OCI-LY7 (cell line): Measurements from ENCODE around the gene THAP12. TPM values are rescaled to one million over a fixed set of nuclear protein-coding genes. Genes with fewer than 3 reads are reported as not detected.

ENCODE experiments used
- BruUV-seq: library from RNA; stranded (reverse); fragments of 400-500 nt; replicated peaks from 2 replicates; lab custom pipeline; 2021; lab: Mats Ljungman, UMichigan
- CTCF ChIA-PET: fragments of 300-600 bp; sonication (Branson Sonifier 250); formaldehyde crosslinking; loops from one replicate; lab custom pipeline; 2022; ENCODE audit warnings: antibody characterized with exemption; ENCODE audit not compliant: unreplicated experiment; lab: Charles Lee
- POLR2A ChIA-PET: fragments of 300-600 bp; sonication (Branson Sonifier 250); formaldehyde crosslinking; loops from one replicate; lab custom pipeline; 2022; ENCODE audit warnings: antibody characterized with exemption; lab: Charles Lee
- DNase-seq: peaks from one replicate; pipeline ENCODE4 v3.0.0-alpha.2; 2015; ENCODE audit warnings: low spot score
- H2AFZ ChIP-seq: fragments of 200-600 bp; sonication (generic), shearing (Covaris generic); 2 replicates; pipeline ENCODE4 v1.6.1; 2014; ENCODE audit warnings: mild to moderate bottlenecking, antibody characterized with exemption, low read length, moderate library complexity
- H3K27ac ChIP-seq: fragments of 200-600 bp; sonication (generic); 2 replicates; pipeline ENCODE4 v1.5.1; 2014; ENCODE audit warnings: mixed run types, low read depth, mild to moderate bottlenecking, moderate library complexity, low read length, inconsistent platforms; ENCODE audit not compliant: poor library complexity, severe bottlenecking
- H3K36me3 ChIP-seq: fragments of 200-600 bp; sonication (generic); 2 replicates; pipeline ENCODE4 v1.6.1; 2014; ENCODE audit warnings: mild to moderate bottlenecking, antibody characterized with exemption, low read length, moderate library complexity, mixed read lengths; ENCODE audit not compliant: insufficient read depth
- H3K4me1 ChIP-seq: fragments of 200-600 bp; sonication (generic); 2 replicates; pipeline ENCODE4 v1.5.1; 2014; ENCODE audit warnings: mild to moderate bottlenecking, low read length; ENCODE audit not compliant: insufficient read depth, poor library complexity, severe bottlenecking
- H3K4me2 ChIP-seq: fragments of 200-600 bp; sonication (generic); 2 replicates; pipeline ENCODE4 v1.6.1; 2014; ENCODE audit warnings: mild to moderate bottlenecking, low read length
- H3K4me3 ChIP-seq: fragments of 200-600 bp; sonication (generic); 2 replicates; pipeline ENCODE4 v1.5.1; 2014; ENCODE audit warnings: mild to moderate bottlenecking, low read depth, low read length; ENCODE audit not compliant: poor library complexity, severe bottlenecking
- H3K79me2 ChIP-seq: fragments of 200-600 bp; sonication (generic); 2 replicates; pipeline ENCODE4 v1.6.1; 2016; ENCODE audit warnings: low read depth, mild to moderate bottlenecking, low read length, moderate library complexity, mixed read lengths; ENCODE audit not compliant: insufficient read depth
- H3K9me2 ChIP-seq: fragments of 200-600 bp; sonication (generic); 2 replicates; pipeline ENCODE4 v1.6.1; 2016; ENCODE audit warnings: mild to moderate bottlenecking, low read length, mixed read lengths; ENCODE audit not compliant: insufficient read depth
- H3K9me3 ChIP-seq: fragments of 200-600 bp; sonication (generic); 2 replicates; pipeline ENCODE4 v1.6.1; 2014; ENCODE audit warnings: mild to moderate bottlenecking, mixed run types, low read length, mixed read lengths
- H4K20me1 ChIP-seq: fragments of 200-600 bp; sonication (generic); 2 replicates; pipeline ENCODE4 v1.6.1; 2014; ENCODE audit warnings: mild to moderate bottlenecking, antibody characterized with exemption, low read length, moderate library complexity, mixed read lengths; ENCODE audit not compliant: insufficient read depth
- CTCF ChIP-seq: fragments of 200-600 bp; sonication (generic); conservative IDR thresholded peaks from 2 replicates; pipeline ENCODE4 v1.5.1; 2014; ENCODE audit warnings: mild to moderate bottlenecking, antibody characterized with exemption, low read length, moderate library complexity, mixed read lengths
- EZH2phosphoT487 ChIP-seq: fragments of 200-600 bp; sonication (generic); IDR thresholded peaks from 2 replicates; pipeline ENCODE4 v1.6.1; 2018; ENCODE audit warnings: low read depth, borderline replicate concordance, mild to moderate bottlenecking, mixed run types, antibody characterized with exemption, low read length, moderate library complexity, mixed read lengths
- intact Hi-C: fragments of 100-400 bp; cut with micrococcal nuclease; formaldehyde crosslinking; loops from one replicate; pipeline ENCODE4 v1.10.0; 2022; ENCODE audit not compliant: unreplicated experiment
- total RNA-seq, 2 experiments: library from RNA; depleted of rRNA in 1 of 2; stranded (reverse); fragments of >200 nt in 1 of 2; shearing (Covaris generic) in 1 of 2; gene quantifications; 2 replicates each; pipeline ENCODE4 v1.2.3, GENCODE V29; 2014 to 2022

The THAP12 gene
- total RNA-seq, 2 experiments from 2014 or later = 55.7 to 74.7 TPM

GRCh38 chr11:76397383-76397782 lies 16.5 kb upstream of the THAP12 start:
- intact Hi-C loops = no loop called here
- Histone ChIP-seq H3K4me1 (no peaks in the 10 kb centered on the region), H3K4me3 (no peak overlapping the region), H3K9me3 (no peaks in the 10 kb centered on the region), H2AFZ (no peak overlapping the region), H3K27ac (no peak overlapping the region), H3K9me2 (no peaks in the 10 kb centered on the region), H3K36me3 (no peaks in the 10 kb centered on the region), H4K20me1 (no peaks in the 10 kb centered on the region), H3K4me2 (no peak overlapping the region), H3K79me2 (no peaks in the 10 kb centered on the region)
- TF ChIP-seq CTCF (no peak), EZH2phosphoT487 (no peak)
- DNase-seq = no peak
- ChIA-PET POLR2A (no interaction called here), CTCF (no interaction called here)
- no TSS peak for BruUV-seq

- no peak overlapping the region for H2AFZ ChIP-seq
- POLR2A ChIA-PET = interaction anchor here (0.7 kb wide), 1 partner anchor 362 kb away, joined by 4 read pairs; no protein-coding TSS in a partner anchor
- no peaks in the 10 kb centered on the region for H3K9me3 ChIP-seq
- no peak for DNase-seq
- no TSS peak for BruUV-seq
- CTCF ChIA-PET = no interaction called here
- intact Hi-C loops = no loop called here
- H3K79me2 ChIP-seq = no peaks in the 10 kb centered on the region
- H3K36me3 ChIP-seq = no peaks in the 10 kb centered on the region
- no peak for TF ChIP-seq CTCF
- H3K27ac ChIP-seq = no peak overlapping the region
- H3K9me2 ChIP-seq = no peaks in the 10 kb centered on the region
- H4K20me1 ChIP-seq = no peaks in the 10 kb centered on the region
- no peak overlapping the region for H3K4me2 ChIP-seq
- H3K4me1 ChIP-seq = no peaks in the 10 kb centered on the region
- H3K4me3 ChIP-seq = no peak overlapping the region
These were observed 14.4 kb upstream of the THAP12 start for GRCh38 chr11:76395296-76395695.

GRCh38 chr11:76394411-76394810 lies 13.5 kb upstream of the THAP12 start:
- Histone ChIP-seq H3K4me3 (no peak overlapping the region), H3K9me2 (no peaks in the 10 kb centered on the region), H3K36me3 (no peaks in the 10 kb centered on the region), H3K4me1 (no peaks in the 10 kb centered on the region), H3K9me3 (no peaks in the 10 kb centered on the region), H2AFZ (no peak overlapping the region), H3K4me2 (no peak overlapping the region), H3K27ac (no peak overlapping the region), H4K20me1 (no peaks in the 10 kb centered on the region), H3K79me2 (no peaks in the 10 kb centered on the region)
- CTCF ChIA-PET = no interaction called here
- BruUV-seq = no TSS peak
- POLR2A ChIA-PET = no interaction called here
- intact Hi-C loops = no loop called here
- TF ChIP-seq CTCF (no peak), EZH2phosphoT487 (no peak)
- DNase-seq = no peak
